H9 (cell line): ENCODE results near the gene KHK. TPM values are rescaled to one million over a fixed set of nuclear protein-coding genes. Genes with fewer than 3 reads are reported as not detected.

Experiments used
- DNase-seq: peaks from one replicate; pipeline ENCODE4 v3.0.0-alpha.2; 2017
- H2AFZ ChIP-seq: one replicate; pipeline ENCODE4 v1.6.1; 2013; ENCODE audit warnings: mild to moderate bottlenecking, low read length, control low read depth, moderate library complexity
- H2AK5ac ChIP-seq: 2 replicates; pipeline ENCODE4 v1.6.1; 2013; ENCODE audit warnings: low read length, control low read depth, mixed read lengths; ENCODE audit not compliant: insufficient read length
- H2BK120ac ChIP-seq: one replicate; pipeline ENCODE4 v1.6.1; 2013; ENCODE audit warnings: low read depth, mild to moderate bottlenecking, low read length, control low read depth, inconsistent platforms; ENCODE audit not compliant: poor library complexity, severe bottlenecking
- H2BK12ac ChIP-seq: 2 replicates; pipeline ENCODE4 v1.6.1; 2013; ENCODE audit warnings: low read length, control low read depth, mixed read lengths, low read depth; ENCODE audit not compliant: insufficient read length
- H2BK15ac ChIP-seq: 2 replicates; pipeline ENCODE4 v1.6.1; 2013; ENCODE audit warnings: low read depth, low read length, control low read depth
- H2BK20ac ChIP-seq: one replicate; pipeline ENCODE4 v1.6.1; 2013; ENCODE audit warnings: low read depth, mild to moderate bottlenecking, low read length, control low read depth, inconsistent platforms; ENCODE audit not compliant: poor library complexity, severe bottlenecking
- H2BK5ac ChIP-seq: 2 replicates; pipeline ENCODE4 v1.6.1; 2013; ENCODE audit warnings: low read length, control low read depth, mixed read lengths; ENCODE audit not compliant: insufficient read length
- H3K14ac ChIP-seq: 2 replicates; pipeline ENCODE4 v1.6.1; 2013; ENCODE audit warnings: low read length, control low read depth; ENCODE audit not compliant: insufficient read depth
- H3K18ac ChIP-seq: 2 replicates; pipeline ENCODE4 v1.6.1; 2013; ENCODE audit warnings: low read depth, mild to moderate bottlenecking, mixed read lengths, low read length, control low read depth; ENCODE audit not compliant: insufficient read length
- H3K23ac ChIP-seq: 2 replicates; pipeline ENCODE4 v1.6.1; 2013; ENCODE audit warnings: low read length, control low read depth, mixed read lengths, low read depth; ENCODE audit not compliant: insufficient read length
- H3K23me2 ChIP-seq: 2 replicates; pipeline ENCODE4 v1.6.1; 2013; ENCODE audit warnings: low read depth, mild to moderate bottlenecking, mixed read lengths, low read length, control low read depth; ENCODE audit not compliant: insufficient read length, poor library complexity, severe bottlenecking
- H3K27ac ChIP-seq: 2 replicates; pipeline ENCODE4 v1.5.1; 2013; ENCODE audit warnings: low read length, control low read depth, mixed read lengths, low read depth; ENCODE audit not compliant: insufficient read length
- H3K27me3 ChIP-seq: 2 replicates; pipeline ENCODE4 v1.6.1; 2013; ENCODE audit warnings: low read length, control low read depth, inconsistent platforms; ENCODE audit not compliant: insufficient read depth
- H3K4ac ChIP-seq: 2 replicates; pipeline ENCODE4 v1.6.1; 2013; ENCODE audit warnings: low read depth, mild to moderate bottlenecking, control low read depth, inconsistent platforms, low read length, moderate library complexity
- H3K4me1 ChIP-seq: 2 replicates; pipeline ENCODE4 v1.6.1; 2013; ENCODE audit warnings: low read length, control low read depth, inconsistent platforms; ENCODE audit not compliant: insufficient read depth
- H3K4me2 ChIP-seq: 2 replicates; pipeline ENCODE4 v1.6.1; 2013; ENCODE audit warnings: low read length, control low read depth, mixed read lengths; ENCODE audit not compliant: insufficient read length, insufficient read depth
- H3K56ac ChIP-seq: 2 replicates; pipeline ENCODE4 v1.6.1; 2013; ENCODE audit warnings: low read depth, mild to moderate bottlenecking, mixed read lengths, low read length, control low read depth; ENCODE audit not compliant: insufficient read length
- H3K79me1 ChIP-seq: 2 replicates; pipeline ENCODE4 v1.6.1; 2013; ENCODE audit warnings: low read depth, mild to moderate bottlenecking, moderate library complexity, low read length, control low read depth, inconsistent platforms; ENCODE audit not compliant: insufficient read depth, poor library complexity, severe bottlenecking
- H3K79me2 ChIP-seq: 2 replicates; pipeline ENCODE4 v1.6.1; 2013; ENCODE audit warnings: low read length, control low read depth, inconsistent platforms; ENCODE audit not compliant: insufficient read depth
- H3K9ac ChIP-seq: 2 replicates; pipeline ENCODE4 v1.6.1; 2013; ENCODE audit warnings: low read length, control low read depth, mixed read lengths; ENCODE audit not compliant: insufficient read length; ENCODE audit errors: extremely low read depth
- H3K9me3 ChIP-seq: one replicate; pipeline ENCODE4 v1.6.1; 2013; ENCODE audit warnings: low read depth, low read length, inconsistent platforms; ENCODE audit not compliant: control insufficient read depth
- H3T11ph ChIP-seq: one replicate; pipeline ENCODE4 v1.6.1; 2013; ENCODE audit warnings: mild to moderate bottlenecking, low read length, control low read depth, inconsistent platforms
- H4K20me1 ChIP-seq: one replicate; pipeline ENCODE4 v1.6.1; 2013; ENCODE audit not compliant: control insufficient read depth, insufficient read length, insufficient read depth
- H4K5ac ChIP-seq: 2 replicates; pipeline ENCODE4 v1.6.1; 2013; ENCODE audit warnings: low read depth, mild to moderate bottlenecking, mixed read lengths, low read length, control low read depth; ENCODE audit not compliant: insufficient read length
- H4K8ac ChIP-seq: replicated peaks from 2 replicates; pipeline ENCODE4 v1.6.1; 2013; ENCODE audit warnings: low read length, control low read depth, mixed read lengths, low read depth; ENCODE audit not compliant: insufficient read length
- H4K91ac ChIP-seq: 2 replicates; pipeline ENCODE4 v1.6.1; 2013; ENCODE audit warnings: low read depth, mild to moderate bottlenecking, moderate library complexity, mixed read lengths, low read length, control low read depth; ENCODE audit not compliant: insufficient read length
- H3K27ac Mint-ChIP-seq, 3 experiments: 2 replicates in 2 of 3; 3 replicates in 1 of 3; pipeline ENCODE4 v1.8.0; 2020 to 2021; ENCODE audit warnings: mixed read lengths in 3 of 3, mild to moderate bottlenecking in 1 of 3, moderate library complexity in 1 of 3
- H3K27me3 Mint-ChIP-seq: 2 replicates; pipeline ENCODE4 v1.8.0; 2021; ENCODE audit warnings: low read depth, mild to moderate bottlenecking, moderate library complexity, mixed read lengths
- H3K36me3 Mint-ChIP-seq, 3 experiments: 2 replicates in 2 of 3; 3 replicates in 1 of 3; pipeline ENCODE4 v1.8.0; 2020 to 2021; ENCODE audit warnings: low read depth in 3 of 3, mixed read lengths in 3 of 3; ENCODE audit not compliant: insufficient read depth in 1 of 3
- H3K4me1 Mint-ChIP-seq, 2 experiments: 2 replicates each; pipeline ENCODE4 v1.8.0; 2020; ENCODE audit warnings: mixed read lengths in 2 of 2
- H3K4me3 Mint-ChIP-seq, 2 experiments: 2 replicates in 1 of 2; 3 replicates in 1 of 2; pipeline ENCODE4 v1.8.0; 2020 to 2021; ENCODE audit warnings: mild to moderate bottlenecking in 2 of 2, mixed read lengths in 2 of 2, moderate library complexity in 1 of 2
- H3K9me3 Mint-ChIP-seq, 2 experiments: 2 replicates in 1 of 2; 3 replicates in 1 of 2; pipeline ENCODE4 v1.8.0; 2020; ENCODE audit warnings: mild to moderate bottlenecking in 2 of 2, mixed read lengths in 2 of 2, moderate library complexity in 1 of 2
- WGBS: extraction: QIAGEN DNeasy Blood & Tissue Kit; methylation state at CpG from one replicate; pipeline ENCODE4 v1.1.7; 2013; ENCODE audit warnings: missing lambda C conversion rate, low lambda C conversion rate, mixed read lengths; ENCODE audit not compliant: insufficient read length; ENCODE audit errors: extremely low coverage; 5-methylcytosine and 5-hydroxymethylcytosine counted together
- total RNA-seq: library from RNA; stranded (reverse); gene quantifications from 2 replicates; pipeline ENCODE4 v1.2.1, GENCODE V29; 2021
- TF ChIP-seq, protein P1 (sequence below): fragments of 200-600 bp; sonication (generic); conservative IDR thresholded peaks from 3 replicates; pipeline ENCODE4 v1.8.0; 2021; ENCODE audit warnings: antibody characterized with exemption, mild to moderate bottlenecking

KHK gene
- total RNA-seq, 1 experiment from 2014 or later, result 12.1 TPM

DNA sequence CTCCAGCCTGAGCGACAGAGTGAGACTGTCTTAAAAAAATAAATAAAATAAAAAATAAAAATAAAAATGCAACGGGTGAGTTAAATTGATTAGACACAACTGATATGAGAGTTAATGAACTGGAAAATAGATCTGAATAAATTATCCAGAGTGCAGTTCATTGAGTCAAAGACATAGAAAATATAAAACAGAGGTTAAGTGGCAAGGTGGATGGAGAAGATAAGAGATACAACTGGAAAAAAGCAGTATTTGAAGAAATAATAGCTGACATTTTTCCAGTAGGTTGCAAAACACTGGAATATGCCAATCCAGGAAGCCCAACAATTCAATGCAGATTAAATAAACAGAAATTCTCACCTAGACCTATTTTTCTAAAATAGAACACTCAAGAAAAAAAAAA, 21.6 kb downstream of the KHK start:
- Histone ChIP-seq H2BK15ac (no peak overlapping the region), H3K9ac (no peak overlapping the region), H2BK5ac (no peak overlapping the region), H3T11ph (no peak overlapping the region), H4K5ac (no peak overlapping the region), H3K79me1 (no peaks in the 10 kb centered on the region), H3K79me2 (no peaks in the 10 kb centered on the region), H3K4ac (no peak overlapping the region), H2AK5ac (no peak overlapping the region), H3K4me2 (no peak overlapping the region), H4K8ac (no peak overlapping the region), H3K27ac (no peak overlapping the region), H2AFZ (no peak overlapping the region), H3K18ac (no peak overlapping the region), H4K20me1 (no peaks in the 10 kb centered on the region), H3K56ac (no peak overlapping the region), H3K23me2 (no peaks in the 10 kb centered on the region), H2BK120ac (no peak overlapping the region), H3K27me3 (no peaks in the 10 kb centered on the region), H3K14ac (no peak overlapping the region), H3K23ac (no peak overlapping the region), H2BK20ac (no peak overlapping the region), H3K9me3 (no peaks in the 10 kb centered on the region), H2BK12ac (no peak overlapping the region), H4K91ac (no peak overlapping the region), H3K4me1 (no peaks in the 10 kb centered on the region)
- Mint-ChIP-seq H3K4me3 (no peak overlapping the region), H3K27ac (no peak overlapping the region), H3K36me3 (no peaks in the 10 kb centered on the region), H3K9me3 (no peaks in the 10 kb centered on the region), H3K27me3 (peaks cover 9% of the 10 kb centered on the region), H3K4me1 (peaks cover 0 to 6% of the 10 kb centered on the region in 2 experiments; a peak in 2 of 4 replicates)
- TF ChIP-seq, protein P1, sequence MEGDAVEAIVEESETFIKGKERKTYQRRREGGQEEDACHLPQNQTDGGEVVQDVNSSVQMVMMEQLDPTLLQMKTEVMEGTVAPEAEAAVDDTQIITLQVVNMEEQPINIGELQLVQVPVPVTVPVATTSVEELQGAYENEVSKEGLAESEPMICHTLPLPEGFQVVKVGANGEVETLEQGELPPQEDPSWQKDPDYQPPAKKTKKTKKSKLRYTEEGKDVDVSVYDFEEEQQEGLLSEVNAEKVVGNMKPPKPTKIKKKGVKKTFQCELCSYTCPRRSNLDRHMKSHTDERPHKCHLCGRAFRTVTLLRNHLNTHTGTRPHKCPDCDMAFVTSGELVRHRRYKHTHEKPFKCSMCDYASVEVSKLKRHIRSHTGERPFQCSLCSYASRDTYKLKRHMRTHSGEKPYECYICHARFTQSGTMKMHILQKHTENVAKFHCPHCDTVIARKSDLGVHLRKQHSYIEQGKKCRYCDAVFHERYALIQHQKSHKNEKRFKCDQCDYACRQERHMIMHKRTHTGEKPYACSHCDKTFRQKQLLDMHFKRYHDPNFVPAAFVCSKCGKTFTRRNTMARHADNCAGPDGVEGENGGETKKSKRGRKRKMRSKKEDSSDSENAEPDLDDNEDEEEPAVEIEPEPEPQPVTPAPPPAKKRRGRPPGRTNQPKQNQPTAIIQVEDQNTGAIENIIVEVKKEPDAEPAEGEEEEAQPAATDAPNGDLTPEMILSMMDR, result no peak
- no CpG with 5 or more reads among the region's 2 CpGs for WGBS
- DNase-seq, result no peak
